Suprapubic skin (tissue), 4 donors: Measurements from ENCODE around the gene GPR62. TPM values are rescaled to one million over a fixed set of nuclear protein-coding genes. Genes with fewer than 3 reads are reported as not detected.

Source experiments
- total RNA-seq, 4 donors: library from RNA; depleted of rRNA; stranded (reverse); fragments of >200 nt; gene quantifications; one replicate each; pipeline ENCODE4 v1.1.0, GENCODE V29; 2016

The GPR62 gene
- total RNA-seq, 4 donors from 2014 or later: not detected

Other genes with a start within 250 kb of the GPR62 start
- gene GRM2, start 248.3 kb upstream of the GPR62 start, total RNA-seq: 1 to 10 TPM; 1.9 to 7.3 (median 5.8) TPM
- not detected for gene IQCF6, start 176.1 kb upstream of the GPR62 start, total RNA-seq
- not detected for gene IQCF2, start 93.8 kb upstream of the GPR62 start, total RNA-seq
- gene IQCF5, start 79.8 kb upstream of the GPR62 start, total RNA-seq: not detected
- not detected for gene IQCF1, start 52.0 kb upstream of the GPR62 start, total RNA-seq
- 10 to 100 TPM; 13.4 to 16.7 (median 14.8) TPM for gene RRP9, start 13.5 kb upstream of the GPR62 start, total RNA-seq
- gene PARP3, start 13.0 kb upstream of the GPR62 start, total RNA-seq: 10 to 100 TPM in 2 of 4 donors, 1 to 10 TPM in 2; 8.1 to 21.8 (median 14.0) TPM
- 10 to 100 TPM; 24.6 to 32.1 (median 28.6) TPM for gene PCBP4, start 12.1 kb downstream of the GPR62 start, total RNA-seq
- gene ABHD14B, start 18.7 kb downstream of the GPR62 start, total RNA-seq: 10 to 100 TPM; 50.0 to 79.7 (median 59.0) TPM
- gene ABHD14A, start 19.7 kb downstream of the GPR62 start, total RNA-seq: 10 to 100 TPM in 1 of 4 donors, 1 to 10 TPM in 3; 3.1 to 11.9 (median 8.3) TPM
- gene ACY1, start 28.2 kb downstream of the GPR62 start, total RNA-seq: 10 to 100 TPM; 31.2 to 49.3 (median 36.8) TPM
- 1,000 to 10,000 TPM; 1,428 to 2,708 (median 2,246) TPM for gene RPL29, start 40.5 kb downstream of the GPR62 start, total RNA-seq
- gene DUSP7, start 101.2 kb downstream of the GPR62 start, total RNA-seq: 100 to 1,000 TPM in 3 of 4 donors, 10 to 100 TPM in 1; 91.1 to 190 (median 146) TPM
- 1 to 10 TPM; 1.1 to 4.8 (median 1.6) TPM for gene POC1A, start 199.0 kb downstream of the GPR62 start, total RNA-seq
- 10 to 100 TPM; 28.8 to 54.4 (median 31.9) TPM for gene ALAS1, start 242.8 kb downstream of the GPR62 start, total RNA-seq